T-cell (primary cell): ENCODE data around the gene GNAI3. TPM values are rescaled to one million over a fixed set of nuclear protein-coding genes. Genes with fewer than 3 reads are reported as not detected.

ENCODE experiments used
- ATAC-seq, 4 experiments: fragments of 200-7000 bp in 3 of 4; fragments of 150-1000 bp in 1 of 4; cut with Tn5 transposase; replicated peaks in 1 of 4; 1 replicate in 3 of 4; 2 replicates in 1 of 4; pipeline ENCODE4 v1.10.0; 2021; ENCODE audit warnings: moderate library complexity in 3 of 4, mild to moderate bottlenecking in 2 of 4, moderate number of reproducible peaks in 1 of 4
- CTCF ChIA-PET, 2 donors: fragments of 300-600 bp; sonication (Branson Sonifier 250); formaldehyde crosslinking; loops; one replicate each; lab custom pipeline; 2022; ENCODE audit warnings: antibody characterized with exemption in 2 of 2; lab: Charles Lee
- POLR2A ChIA-PET, 2 donors: fragments of 300-600 bp; sonication (Branson Sonifier 250); formaldehyde crosslinking; loops; one replicate each; lab custom pipeline; 2022; ENCODE audit warnings: antibody characterized with exemption in 2 of 2; lab: Charles Lee
- DNase-seq, 35 experiments: peaks; one replicate each; pipeline versions ENCODE4 v3.0.0 to v3.0.0-alpha.2; 2013 to 2023
- H3K27ac ChIP-seq: one replicate; pipeline ENCODE4 v1.5.1; 2013; ENCODE audit warnings: low read length
- H3K27me3 ChIP-seq, 2 experiments: replicated peaks in 1 of 2; 1 replicate in 1 of 2; 2 replicates in 1 of 2; pipeline versions ENCODE4 v1.6.1 to v1.7.0; 2013; ENCODE audit warnings: low read length in 1 of 2, mixed read lengths in 1 of 2; ENCODE audit not compliant: control insufficient read depth in 2 of 2, insufficient read depth in 2 of 2; ENCODE audit errors: extremely low read depth in 1 of 2
- H3K36me3 ChIP-seq, 2 donors: 1 replicate in 1 of 2; 2 replicates in 1 of 2; pipeline versions ENCODE4 v1.6.1 to v1.7.0; 2013; ENCODE audit warnings: low read length in 1 of 2; ENCODE audit not compliant: control insufficient read depth in 2 of 2, insufficient read depth in 1 of 2; ENCODE audit errors: extremely low read depth in 1 of 2
- H3K4me1 ChIP-seq, 2 experiments: 1 replicate in 1 of 2; 2 replicates in 1 of 2; pipeline versions ENCODE4 v1.6.1 to v1.7.0; 2013; ENCODE audit warnings: low read length in 2 of 2, mixed read lengths in 1 of 2; ENCODE audit not compliant: insufficient read depth in 2 of 2, control insufficient read depth in 1 of 2; ENCODE audit errors: extremely low read depth in 1 of 2
- H3K4me3 ChIP-seq, 2 donors: 1 replicate in 1 of 2; 2 replicates in 1 of 2; pipeline versions ENCODE4 v1.5.1 to v1.7.0; 2013; ENCODE audit warnings: mild to moderate bottlenecking in 2 of 2, low read length in 1 of 2, moderate library complexity in 1 of 2; ENCODE audit not compliant: control insufficient read depth in 1 of 2; ENCODE audit errors: extremely low read depth in 1 of 2
- H3K9me3 ChIP-seq: 2 replicates; pipeline ENCODE4 v1.7.0; 2013
- H3K27ac Mint-ChIP-seq, 2 donors: one replicate each; pipeline ENCODE4 v1.8.0; 2020 to 2021; ENCODE audit warnings: mild to moderate bottlenecking in 2 of 2, mixed read lengths in 2 of 2
- H3K27me3 Mint-ChIP-seq, 2 donors: one replicate each; pipeline ENCODE4 v1.8.0; 2021 to 2022; ENCODE audit warnings: mixed read lengths in 2 of 2
- H3K36me3 Mint-ChIP-seq: one replicate; pipeline ENCODE4 v1.8.0; 2021; ENCODE audit warnings: mixed read lengths
- H3K4me1 Mint-ChIP-seq, 3 donors: one replicate each; pipeline ENCODE4 v1.8.0; 2020 to 2022; ENCODE audit warnings: mixed read lengths in 3 of 3, mild to moderate bottlenecking in 1 of 3
- H3K4me3 Mint-ChIP-seq, 3 donors: one replicate each; pipeline ENCODE4 v1.8.0; 2020 to 2022; ENCODE audit warnings: mild to moderate bottlenecking in 3 of 3, mixed read lengths in 3 of 3, moderate library complexity in 3 of 3
- H3K9me3 Mint-ChIP-seq, 3 donors: one replicate each; pipeline ENCODE4 v1.8.0; 2020 to 2022; ENCODE audit warnings: mixed read lengths in 3 of 3
- WGBS: methylation state at CpG from one replicate; pipeline ENCODE4 v1.1.5; 2013; ENCODE audit warnings: missing lambda C conversion rate; ENCODE audit not compliant: insufficient coverage; 5-methylcytosine and 5-hydroxymethylcytosine counted together
- total RNA-seq, 35 experiments: library from RNA in 6 of 35; stranded (reverse) in 6 of 35; fragments of 120-200 nt in 1 of 35; gene quantifications; one replicate each; pipeline versions ENCODE4 v1.2.1 to v1.2.4 and lab custom pipeline; 2013 to 2026

GNAI3 gene
- total RNA-seq, 5 donors from 2014 or later (not counting 1 experiment from before 2014, with no cell fraction given), result 5.4 to 7.2 (median 6.5) TPM

GRCh38 chr1:109559995-109560394 is 11.6 kb downstream of the GNAI3 start:
- Histone ChIP-seq H3K4me3 (no peak overlapping the region), H3K4me1 (peaks cover 15 to 17% of the 10 kb centered on the region in 2 experiments), H3K9me3 (no peaks in the 10 kb centered on the region), H3K27ac (no peak overlapping the region), H3K36me3 (no peaks in the 10 kb centered on the region), H3K27me3 (no peaks in the 10 kb centered on the region)
- peak overlapping the region in 1 of 3 donors; percentile 2 for H3K4me3 Mint-ChIP-seq
- DNase-seq (no peak), ATAC-seq (no peak)
- peaks cover 84 to 94% (median 84%) of the 10 kb centered on the region in 3 donors for H3K4me1 Mint-ChIP-seq
- H3K9me3 Mint-ChIP-seq, result no peaks in the 10 kb centered on the region
- no peaks in the 10 kb centered on the region for H3K27me3 Mint-ChIP-seq
- ChIA-PET CTCF (interaction anchor here in 1 of 2 donors (0.6 to 1.5 kb wide), 7 partner anchors 11 to 424 kb away, joined by 3 to 8 read pairs (median 5); partner anchors contain the start of genes AHCYL1 and GNAI3), POLR2A (interaction anchor here in 1 of 2 donors (0.5 to 1.2 kb wide), 3 partner anchors 11 to 779 kb away, joined by 3 to 5 read pairs (median 3); partner anchors contain the start of genes GNAI3 and RBM15)
- H3K27ac Mint-ChIP-seq, result no peak overlapping the region
- peaks cover 5% of the 10 kb centered on the region for H3K36me3 Mint-ChIP-seq

GRCh38 chr1:109564194-109564878 is 15.9 kb downstream of the GNAI3 start:
- Histone ChIP-seq H3K36me3 (no peaks in the 10 kb centered on the region), H3K27ac (no peak overlapping the region), H3K4me1 (peaks cover 9 to 11% of the 10 kb centered on the region in 2 experiments), H3K4me3 (no peak overlapping the region), H3K27me3 (no peaks in the 10 kb centered on the region), H3K9me3 (no peaks in the 10 kb centered on the region)
- Mint-ChIP-seq H3K9me3 (no peaks in the 10 kb centered on the region), H3K4me1 (peaks cover 59 to 64% (median 63%) of the 10 kb centered on the region in 3 donors), H3K27me3 (no peaks in the 10 kb centered on the region), H3K27ac (peak overlapping the region in 1 of 2 donors; percentile 25), H3K4me3 (no peak overlapping the region), H3K36me3 (no peaks in the 10 kb centered on the region)
- WGBS, result 82% methylated on average over 3 of the region's 7 CpGs
- ATAC-seq (no peak), DNase-seq (no peak)
- CTCF ChIA-PET, result interaction anchor here (0.5 to 1.7 kb wide), 5 partner anchors 11 to 75 kb away, joined by 3 to 4 read pairs (median 3); partner anchors contain the start of gene GNAI3 (in 1 of the 2)
- POLR2A ChIA-PET, result interaction anchor here (0.6 to 1.2 kb wide), 3 partner anchors 14 to 16 kb away, joined by 3 to 5 read pairs (median 3); partner anchors contain the start of gene GNAI3 (in 1 of the 2)

GRCh38 chr1:109565241-109565640 is 16.8 kb downstream of the GNAI3 start:
- Histone ChIP-seq H3K4me3 (no peak overlapping the region), H3K36me3 (no peaks in the 10 kb centered on the region), H3K4me1 (peaks cover 6 to 9% of the 10 kb centered on the region in 2 experiments), H3K27ac (no peak overlapping the region), H3K27me3 (no peaks in the 10 kb centered on the region), H3K9me3 (no peaks in the 10 kb centered on the region)
- WGBS, result no CpG with 5 or more reads among the region's 3 CpGs
- Mint-ChIP-seq H3K4me1 (peaks cover 50 to 55% (median 54%) of the 10 kb centered on the region in 3 donors), H3K27me3 (no peaks in the 10 kb centered on the region), H3K27ac (peak overlapping the region in 1 of 2 donors; percentile 80), H3K4me3 (no peak overlapping the region), H3K36me3 (no peaks in the 10 kb centered on the region), H3K9me3 (no peaks in the 10 kb centered on the region)
- DNase-seq (no peak), ATAC-seq (no peak)
- ChIA-PET POLR2A (no interaction called here), CTCF (interaction anchor here (0.6 to 1.2 kb wide), 3 partner anchors 12 to 48 kb away, joined by 3 read pairs; no protein-coding TSS in a partner anchor)

- POLR2A ChIA-PET, result no interaction called here
- H3K36me3 ChIP-seq, result no peaks in the 10 kb centered on the region
- no peaks in the 10 kb centered on the region for H3K9me3 ChIP-seq
- WGBS, result no CpG with 5 or more reads among the region's 1 CpG
- Mint-ChIP-seq H3K27me3 (no peaks in the 10 kb centered on the region), H3K27ac (no peak overlapping the region), H3K4me1 (peaks cover 33 to 43% (median 36%) of the 10 kb centered on the region in 3 donors), H3K36me3 (no peaks in the 10 kb centered on the region), H3K4me3 (no peak overlapping the region), H3K9me3 (no peaks in the 10 kb centered on the region)
- no peak overlapping the region for H3K27ac ChIP-seq
- H3K4me3 ChIP-seq, result no peak overlapping the region
- ATAC-seq (no peak), DNase-seq (no peak)
- peaks cover 2 to 4% of the 10 kb centered on the region in 2 experiments for H3K4me1 ChIP-seq
- CTCF ChIA-PET, result no interaction called here
- no peaks in the 10 kb centered on the region for H3K27me3 ChIP-seq
These were observed 18.6 kb downstream of the GNAI3 start for GRCh38 chr1:109566982-109567381.

- H3K4me3 ChIP-seq, result no peak overlapping the region
- H3K27me3 ChIP-seq, result no peaks in the 10 kb centered on the region
- H3K9me3 ChIP-seq, result no peaks in the 10 kb centered on the region
- WGBS, result no CpG with 5 or more reads among the region's 4 CpGs
- DNase-seq (no peak), ATAC-seq (no peak)
- Mint-ChIP-seq H3K27me3 (no peaks in the 10 kb centered on the region), H3K4me1 (peaks cover 32 to 42% (median 35%) of the 10 kb centered on the region in 3 donors), H3K9me3 (no peaks in the 10 kb centered on the region), H3K36me3 (no peaks in the 10 kb centered on the region), H3K27ac (peak overlapping the region in 1 of 2 donors; percentile 21), H3K4me3 (no peak overlapping the region)
- peaks cover 2% of the 10 kb centered on the region in 2 experiments for H3K4me1 ChIP-seq
- ChIA-PET CTCF (interaction anchor here (0.6 kb wide), 2 partner anchors 57 to 87 kb away, joined by 3 read pairs; no protein-coding TSS in a partner anchor), POLR2A (interaction anchor here (0.6 kb wide), 2 partner anchors 9 to 37 kb away, joined by 3 to 9 read pairs; no protein-coding TSS in a partner anchor)
- H3K27ac ChIP-seq, result no peak overlapping the region
- no peaks in the 10 kb centered on the region for H3K36me3 ChIP-seq
These were observed 19.7 kb downstream of the GNAI3 start for GRCh38 chr1:109567877-109568672.

GRCh38 chr1:109569323-109569722 is 20.9 kb downstream of the GNAI3 start:
- POLR2A ChIA-PET, result interaction anchor here (0.6 to 1.0 kb wide), 3 partner anchors 8 to 1562 kb away, joined by 3 read pairs; partner anchors contain the start of gene GNAI3 (in 1 of the 2)
- ATAC-seq, result no peak
- no peak overlapping the region for H3K4me3 ChIP-seq

More at GRCh38 chr1:109569323-109569722, 20.9 kb downstream of the GNAI3 start:
- WGBS, result 94% methylated on average over 1 of the region's 1 CpG
- H3K4me3 Mint-ChIP-seq, result no peak overlapping the region
- no peaks in the 10 kb centered on the region for H3K27me3 Mint-ChIP-seq
- Histone ChIP-seq H3K36me3 (peaks cover 4% of the 10 kb centered on the region in 2 donors), H3K4me1 (no peaks in the 10 kb centered on the region), H3K27ac (no peak overlapping the region), H3K27me3 (no peaks in the 10 kb centered on the region), H3K9me3 (no peaks in the 10 kb centered on the region)
- no peaks in the 10 kb centered on the region for H3K36me3 Mint-ChIP-seq
- H3K9me3 Mint-ChIP-seq, result no peaks in the 10 kb centered on the region
- H3K27ac Mint-ChIP-seq, result no peak overlapping the region
- DNase-seq, result no peak
- CTCF ChIA-PET, result interaction anchor here (1.0 to 2.4 kb wide), 3 partner anchors 23 to 71 kb away, joined by 3 to 8 read pairs (median 3); no protein-coding TSS in a partner anchor
- H3K4me1 Mint-ChIP-seq, result peaks cover 24 to 31% (median 29%) of the 10 kb centered on the region in 3 donors
